Mammary epithelial cell (primary cell): ENCODE results near the gene SPATA21.

Source experiments
- CTCF ChIP-seq, 2 donors: IDR thresholded peaks in 1 of 2; conservative IDR thresholded peaks in 1 of 2; 2 replicates each; pipeline ENCODE4 v1.5.1; 2011 to 2012; ENCODE audit warnings: inconsistent platforms in 2 of 2, low read length in 2 of 2, mild to moderate bottlenecking in 2 of 2, control low read depth in 1 of 2, low read depth in 1 of 2; ENCODE audit not compliant: insufficient read depth in 1 of 2; ENCODE audit errors: extremely low read depth in 1 of 2
- EZH2 ChIP-seq: IDR thresholded peaks from 2 replicates; pipeline ENCODE4 v1.6.1; 2012; ENCODE audit warnings: low read length, inconsistent platforms, borderline replicate concordance

DNA sequence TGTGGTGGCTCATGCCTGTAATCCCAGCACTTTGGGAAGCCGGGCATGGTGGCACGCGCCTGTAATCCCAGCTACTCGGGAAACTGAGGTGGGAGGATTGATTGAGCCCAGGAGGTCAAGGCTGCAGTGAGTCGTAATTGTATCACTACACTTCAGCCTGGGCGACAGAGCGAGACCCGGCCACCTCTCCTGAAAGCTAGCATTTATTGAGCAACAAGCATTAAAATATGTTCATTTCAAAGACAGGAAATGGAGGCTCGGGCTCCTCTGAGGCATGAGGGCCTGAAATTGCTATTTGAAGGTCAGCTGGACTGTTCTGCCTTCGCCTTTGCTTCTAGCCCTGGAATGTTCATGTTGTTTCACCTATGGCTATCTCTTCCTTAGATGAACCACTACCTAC, 34.5 kb downstream of the SPATA21 start:
- TF ChIP-seq EZH2 = no peak
- TF ChIP-seq CTCF (conservative IDR thresholded peaks at IDR 0.05 in 1 of 2, IDR thresholded peaks at IDR 0.05 in 1 of 2; ENCODE audit: extremely low read depth in 1 of 2, insufficient read depth in 1 of 2, low read depth in 1 of 2, low read length in 2 of 2) = no peak
